Lung (tissue), 12 donors: ENCODE results near the gene P2RY2. TPM values are rescaled to one million over a fixed set of nuclear protein-coding genes. Genes with fewer than 3 reads are reported as not detected.
"Not testable (repeated sequence)": the region's sequence is repeated elsewhere in the genome, so short reads cannot be mapped to it uniquely, and the experiment has no call there.

Source experiments
- ATAC-seq: fragments of 200-7000 bp; cut with Tn5 transposase; one replicate; pipeline ENCODE4 v1.9.1; 2020; ENCODE audit warnings: moderate number of reproducible peaks; ENCODE audit not compliant: insufficient read depth, low FRiP score
- DNase-seq, 3 donors: peaks; one replicate each; pipeline ENCODE4 v3.0.0-alpha.2; 2013 to 2017
- H3K27ac ChIP-seq, 2 donors: one replicate each; pipeline ENCODE4 v1.5.1; 2013; ENCODE audit warnings: mild to moderate bottlenecking in 2 of 2, moderate library complexity in 2 of 2, control low read depth in 1 of 2, inconsistent platforms in 1 of 2, low read depth in 1 of 2, low read length in 1 of 2
- H3K27me3 ChIP-seq, 3 donors: one replicate each; pipeline ENCODE4 v1.5.1; 2013; ENCODE audit warnings: low read length in 2 of 3; ENCODE audit not compliant: control insufficient read depth in 3 of 3, insufficient read depth in 3 of 3
- H3K36me3 ChIP-seq, 4 donors: one replicate each; pipeline ENCODE4 v1.5.1; 2013; ENCODE audit warnings: low read length in 4 of 4, mild to moderate bottlenecking in 1 of 4, moderate library complexity in 1 of 4; ENCODE audit not compliant: control insufficient read depth in 4 of 4, insufficient read depth in 4 of 4
- H3K4me1 ChIP-seq, 5 donors: one replicate each; pipeline ENCODE4 v1.5.1; 2013; ENCODE audit warnings: low read length in 5 of 5, mild to moderate bottlenecking in 2 of 5, moderate library complexity in 1 of 5; ENCODE audit not compliant: control insufficient read depth in 5 of 5, insufficient read depth in 5 of 5
- H3K4me3 ChIP-seq: one replicate; pipeline ENCODE4 v1.5.1; 2013; ENCODE audit warnings: mild to moderate bottlenecking, control low read depth, moderate library complexity
- H3K9ac ChIP-seq, 2 donors: one replicate each; pipeline ENCODE4 v1.5.1; 2013; ENCODE audit warnings: low read length in 2 of 2, control low read depth in 1 of 2; ENCODE audit not compliant: insufficient read depth in 1 of 2
- H3K9me3 ChIP-seq, 4 donors: one replicate each; pipeline ENCODE4 v1.5.1; 2013; ENCODE audit warnings: low read length in 3 of 4, mild to moderate bottlenecking in 1 of 4, moderate library complexity in 1 of 4; ENCODE audit not compliant: control insufficient read depth in 4 of 4, insufficient read depth in 3 of 4
- CTCF ChIP-seq: IDR thresholded peaks from 2 replicates; pipeline ENCODE4 v1.5.1; 2012; ENCODE audit warnings: mild to moderate bottlenecking; ENCODE audit errors: control extremely low read depth, extremely low read depth
- WGBS, 2 donors: extraction: QIAGEN DNeasy Blood & Tissue Kit; methylation state at CpG; one replicate each; pipeline ENCODE4 v1.1.7; 2013; 5-methylcytosine and 5-hydroxymethylcytosine counted together
- polyA plus RNA-seq, 2 donors: library from polyadenylated mRNA; stranded (reverse); fragments of 200-250 nt; gene quantifications; one replicate each; pipeline ENCODE4 v1.2.1, GENCODE V29; 2013
- total RNA-seq, 2 donors: library from RNA; depleted of rRNA in 1 of 2; stranded (reverse); fragments of >200 nt in 1 of 2; gene quantifications; one replicate each; pipeline ENCODE4 v1.2.1, GENCODE V29; 2014 to 2021
- donor health status: control.
- donor health status: control.
- donor health status: Bipolar disorder and iron deficiency.
- donor health status: healthy.
- donor health status: DM: yes; HTN: yes; CAD: no.

Gene P2RY2
- total and polyA plus RNA-seq, 4 donors, result 3.1 to 13.0 (median 6.5) TPM

- Histone ChIP-seq H3K4me1 (peaks cover 0 to 41% (median 17%) of the 10 kb centered on the region in 5 donors), H3K27me3 (no peaks in the 10 kb centered on the region), H3K27ac (peak overlapping the region in 1 of 2 donors; percentile 18), H3K9me3 (no peaks in the 10 kb centered on the region), H3K4me3 (no peak overlapping the region), H3K36me3 (no peaks in the 10 kb centered on the region), H3K9ac (peak overlapping the region in 1 of 2 donors; percentile 64)
- DNase-seq (peak; percentile 64 to 84 (median 73)), ATAC-seq (no peak)
- WGBS, 2 donors, result 64 to 74% methylated on average over 11 of the region's 11 CpGs
- no peak for TF ChIP-seq CTCF
Measured at GRCh38 chr11:73229321-73229895, 11.3 kb downstream of the P2RY2 start.

- Histone ChIP-seq H3K27ac (peak overlapping the region in 1 of 2 donors; percentile 35), H3K36me3 (peaks cover 0 to 4% (median 0%) of the 10 kb centered on the region in 4 donors), H3K4me1 (peaks cover 0 to 44% (median 16%) of the 10 kb centered on the region in 5 donors), H3K9ac (peak overlapping the region in 1 of 2 donors; percentile 64), H3K4me3 (no peak overlapping the region), H3K27me3 (no peaks in the 10 kb centered on the region), H3K9me3 (no peaks in the 10 kb centered on the region)
- no peak for ATAC-seq
- TF ChIP-seq CTCF, result no peak
- no peak for DNase-seq
- 80 to 81% methylated on average over 16 of the region's 16 CpGs for WGBS, 2 donors
Measured at GRCh38 chr11:73229896-73230875, 12.1 kb downstream of the P2RY2 start.

- H3K9ac ChIP-seq, result no peak overlapping the region
- H3K27ac ChIP-seq, result no peak overlapping the region
- no peak for TF ChIP-seq CTCF
- ATAC-seq, result no peak
- H3K36me3 ChIP-seq, result peaks cover 0 to 4% (median 0%) of the 10 kb centered on the region in 4 donors
- 92 to 93% methylated on average over 7 of the region's 7 CpGs for WGBS, 2 donors
- no peaks in the 10 kb centered on the region for H3K27me3 ChIP-seq
- no peak overlapping the region for H3K4me3 ChIP-seq
- no peak for DNase-seq
- H3K9me3 ChIP-seq, result no peaks in the 10 kb centered on the region
- H3K4me1 ChIP-seq, result peaks cover 0 to 44% (median 14%) of the 10 kb centered on the region in 5 donors
Measured at GRCh38 chr11:73230931-73231330, 12.8 kb downstream of the P2RY2 start.

- not testable (repeated sequence) for H3K9me3 ChIP-seq, H3K36me3 ChIP-seq, H3K9ac ChIP-seq, DNase-seq, ATAC-seq, H3K4me3 ChIP-seq, H3K27me3 ChIP-seq, H3K27ac ChIP-seq
- WGBS, 2 donors, result 95 to 96% methylated on average over 7 of the region's 7 CpGs
- H3K4me1 ChIP-seq, result peaks cover 0 to 39% (median 14%) of the 10 kb centered on the region in 5 donors
Measured at GRCh38 chr11:73232487-73232886, 14.4 kb downstream of the P2RY2 start.
